Tibial nerve (tissue), 4 donors: Measurements from ENCODE around the gene RHOD.

Experiments used
- CTCF ChIP-seq, 5 experiments: fragments of 200-600 bp in 3 of 5; fragments of 450-650 bp in 2 of 5; sonication (generic) in 3 of 5; IDR thresholded peaks; one replicate each; pipeline ENCODE4 v1.5.1; 2016 to 2019; ENCODE audit warnings: antibody characterized with exemption in 5 of 5, mild to moderate bottlenecking in 3 of 5, moderate library complexity in 2 of 5
- EP300 ChIP-seq, 2 donors: sonication (generic); formaldehyde crosslinking; IDR thresholded peaks; one replicate each; pipeline ENCODE4 v1.6.1; 2017; ENCODE audit warnings: antibody characterized with exemption in 2 of 2, mild to moderate bottlenecking in 1 of 2
- POLR2A ChIP-seq, 2 donors: fragments of 450-650 bp; IDR thresholded peaks; one replicate each; pipeline ENCODE4 v1.6.1; 2017; ENCODE audit warnings: antibody characterized with exemption in 2 of 2, mild to moderate bottlenecking in 2 of 2, moderate library complexity in 2 of 2

- no peak for TF ChIP-seq POLR2A (IDR thresholded peaks at IDR 0.05)
- no peak for TF ChIP-seq CTCF (IDR thresholded peaks at IDR 0.05)
- TF ChIP-seq EP300 (IDR thresholded peaks at IDR 0.05) = no peak
Observed at GRCh38 chr11:67055812-67056211, 835 bp upstream of the RHOD start.
